Breast epithelium (tissue), 3 donors: ENCODE results near the gene MYO5A.

Experiments
- POLR2A ChIP-seq: fragments of 450-650 bp; IDR thresholded peaks from one replicate; pipeline ENCODE4 v1.6.1; 2016; ENCODE audit warnings: antibody characterized with exemption, mild to moderate bottlenecking, moderate library complexity
- POLR2AphosphoS5 ChIP-seq, 3 donors: sonication (generic); formaldehyde crosslinking; IDR thresholded peaks; one replicate each; pipeline ENCODE4 v1.6.1; 2017; ENCODE audit warnings: antibody characterized with exemption in 3 of 3
- TF ChIP-seq, protein P1 (sequence below), 3 donors: fragments of 450-650 bp; IDR thresholded peaks; one replicate each; pipeline ENCODE4 v1.5.1; 2016 to 2017; ENCODE audit warnings: antibody characterized with exemption in 3 of 3, mild to moderate bottlenecking in 3 of 3, moderate library complexity in 3 of 3

DNA sequence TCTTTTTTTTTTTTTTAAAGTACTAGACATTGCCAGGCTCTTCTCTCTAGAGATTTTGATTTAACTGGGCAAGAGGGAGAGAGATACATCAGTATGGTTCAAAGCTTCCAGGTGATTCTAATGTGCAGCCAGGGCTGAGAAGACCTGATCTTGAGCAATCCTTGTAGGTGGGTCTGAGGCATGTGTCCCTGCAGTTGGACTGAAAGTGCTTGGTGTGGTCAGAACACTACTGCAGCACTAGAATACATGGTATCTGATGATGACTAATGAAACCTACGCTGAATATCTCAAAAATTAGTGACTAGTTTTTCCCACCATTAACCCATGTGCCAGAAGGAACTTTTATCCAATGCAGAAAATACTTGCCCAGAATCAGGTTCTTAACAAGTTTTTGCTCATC lies 198.7 kb downstream of the MYO5A start:
- TF ChIP-seq, protein P1, sequence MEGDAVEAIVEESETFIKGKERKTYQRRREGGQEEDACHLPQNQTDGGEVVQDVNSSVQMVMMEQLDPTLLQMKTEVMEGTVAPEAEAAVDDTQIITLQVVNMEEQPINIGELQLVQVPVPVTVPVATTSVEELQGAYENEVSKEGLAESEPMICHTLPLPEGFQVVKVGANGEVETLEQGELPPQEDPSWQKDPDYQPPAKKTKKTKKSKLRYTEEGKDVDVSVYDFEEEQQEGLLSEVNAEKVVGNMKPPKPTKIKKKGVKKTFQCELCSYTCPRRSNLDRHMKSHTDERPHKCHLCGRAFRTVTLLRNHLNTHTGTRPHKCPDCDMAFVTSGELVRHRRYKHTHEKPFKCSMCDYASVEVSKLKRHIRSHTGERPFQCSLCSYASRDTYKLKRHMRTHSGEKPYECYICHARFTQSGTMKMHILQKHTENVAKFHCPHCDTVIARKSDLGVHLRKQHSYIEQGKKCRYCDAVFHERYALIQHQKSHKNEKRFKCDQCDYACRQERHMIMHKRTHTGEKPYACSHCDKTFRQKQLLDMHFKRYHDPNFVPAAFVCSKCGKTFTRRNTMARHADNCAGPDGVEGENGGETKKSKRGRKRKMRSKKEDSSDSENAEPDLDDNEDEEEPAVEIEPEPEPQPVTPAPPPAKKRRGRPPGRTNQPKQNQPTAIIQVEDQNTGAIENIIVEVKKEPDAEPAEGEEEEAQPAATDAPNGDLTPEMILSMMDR (IDR thresholded peaks at IDR 0.05) = no peak
- TF ChIP-seq POLR2AphosphoS5 (IDR thresholded peaks at IDR 0.05) = no peak
- TF ChIP-seq POLR2A = no peak
